ENCODE data around the gene C6orf163. TPM values are rescaled to one million over a fixed set of nuclear protein-coding genes. Genes with fewer than 3 reads are reported as not detected.

The C6orf163 gene
- total and polyA plus RNA-seq, 2 experiments from 2014 or later, result 2.3 to 5.4 TPM

- Mint-ChIP-seq H3K4me1 (no peaks in the 10 kb centered on the region), H3K27ac (no peak overlapping the region), H3K4me3 (no peak overlapping the region), H3K36me3 (ENCODE audit: low read depth) (no peaks in the 10 kb centered on the region), H3K9me3 (no peaks in the 10 kb centered on the region), H3K27me3 (ENCODE audit: insufficient read depth, low read depth, poor library complexity) (no peaks in the 10 kb centered on the region)
- Histone ChIP-seq H3K79me2 (replicated peaks; ENCODE audit: insufficient read depth) (no peaks in the 10 kb centered on the region), H3K27me3 (ENCODE audit: insufficient read depth) (no peaks in the 10 kb centered on the region), H3F3A (replicated peaks; ENCODE audit: low read depth) (no peaks in the 10 kb centered on the region), H2AFZ (no peak overlapping the region), H3K4me3 (no peak overlapping the region), H3K4me2 (no peak overlapping the region), H3K4me1 (ENCODE audit: insufficient read depth) (no peaks in the 10 kb centered on the region), H3K27ac (ENCODE audit: low read depth) (no peak overlapping the region), H3K36me3 (ENCODE audit: insufficient read depth) (no peaks in the 10 kb centered on the region), H4K20me1 (replicated peaks; ENCODE audit: insufficient read depth) (no peaks in the 10 kb centered on the region), H3K9me2 (ENCODE audit: insufficient read depth) (no peaks in the 10 kb centered on the region)
- DNase-seq (ENCODE audit: low spot score), result no peak
- ATAC-seq, result no peak
- TF ChIP-seq ZNF331 (CRISPR knock-in tag; IDR thresholded peaks at IDR 0.05; ENCODE audit: low read depth) (no peak), EZH2 (IDR thresholded peaks at IDR 0.05; ENCODE audit: low read depth, unreplicated experiment) (no peak), JUNB (IDR thresholded peaks at IDR 0.05; ENCODE audit: unreplicated experiment) (no peak), CREB1 (CRISPR knock-in tag; IDR thresholded peaks at IDR 0.05; ENCODE audit: low read depth) (no peak), STAT1 (IDR thresholded peaks at IDR 0.05; ENCODE audit: unreplicated experiment) (no peak), POLR2AphosphoS5 (IDR thresholded peaks at IDR 0.05; ENCODE audit: low read depth) (no peak), EZH2phosphoT487 (IDR thresholded peaks at IDR 0.05; ENCODE audit: unreplicated experiment) (no peak), NANOG (IDR thresholded peaks at IDR 0.05; ENCODE audit: borderline replicate concordance) (no peak), ZNF462 (CRISPR knock-in tag; IDR thresholded peaks at IDR 0.05) (no peak), ZNF114 (CRISPR knock-in tag; IDR thresholded peaks at IDR 0.05) (no peak)
- TF ChIP-seq, protein P1, sequence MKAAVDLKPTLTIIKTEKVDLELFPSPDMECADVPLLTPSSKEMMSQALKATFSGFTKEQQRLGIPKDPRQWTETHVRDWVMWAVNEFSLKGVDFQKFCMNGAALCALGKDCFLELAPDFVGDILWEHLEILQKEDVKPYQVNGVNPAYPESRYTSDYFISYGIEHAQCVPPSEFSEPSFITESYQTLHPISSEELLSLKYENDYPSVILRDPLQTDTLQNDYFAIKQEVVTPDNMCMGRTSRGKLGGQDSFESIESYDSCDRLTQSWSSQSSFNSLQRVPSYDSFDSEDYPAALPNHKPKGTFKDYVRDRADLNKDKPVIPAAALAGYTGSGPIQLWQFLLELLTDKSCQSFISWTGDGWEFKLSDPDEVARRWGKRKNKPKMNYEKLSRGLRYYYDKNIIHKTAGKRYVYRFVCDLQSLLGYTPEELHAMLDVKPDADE (IDR thresholded peaks at IDR 0.05), result no peak
- TF ChIP-seq, protein P2, sequence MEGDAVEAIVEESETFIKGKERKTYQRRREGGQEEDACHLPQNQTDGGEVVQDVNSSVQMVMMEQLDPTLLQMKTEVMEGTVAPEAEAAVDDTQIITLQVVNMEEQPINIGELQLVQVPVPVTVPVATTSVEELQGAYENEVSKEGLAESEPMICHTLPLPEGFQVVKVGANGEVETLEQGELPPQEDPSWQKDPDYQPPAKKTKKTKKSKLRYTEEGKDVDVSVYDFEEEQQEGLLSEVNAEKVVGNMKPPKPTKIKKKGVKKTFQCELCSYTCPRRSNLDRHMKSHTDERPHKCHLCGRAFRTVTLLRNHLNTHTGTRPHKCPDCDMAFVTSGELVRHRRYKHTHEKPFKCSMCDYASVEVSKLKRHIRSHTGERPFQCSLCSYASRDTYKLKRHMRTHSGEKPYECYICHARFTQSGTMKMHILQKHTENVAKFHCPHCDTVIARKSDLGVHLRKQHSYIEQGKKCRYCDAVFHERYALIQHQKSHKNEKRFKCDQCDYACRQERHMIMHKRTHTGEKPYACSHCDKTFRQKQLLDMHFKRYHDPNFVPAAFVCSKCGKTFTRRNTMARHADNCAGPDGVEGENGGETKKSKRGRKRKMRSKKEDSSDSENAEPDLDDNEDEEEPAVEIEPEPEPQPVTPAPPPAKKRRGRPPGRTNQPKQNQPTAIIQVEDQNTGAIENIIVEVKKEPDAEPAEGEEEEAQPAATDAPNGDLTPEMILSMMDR (conservative IDR thresholded peaks at IDR 0.05; ENCODE audit: low read depth in 2 of 2), result no peak
Observed at GRCh38 chr6:87397656-87398055, 53.0 kb downstream of the C6orf163 start.

Data from GM23338 (cell line).